GM12878 (cell line): ENCODE results near the gene PHACTR3. TPM values are rescaled to one million over a fixed set of nuclear protein-coding genes. Genes with fewer than 3 reads are reported as not detected.

Experiments used
- ATAC-seq: fragments of 200-7000 bp; cut with Tn5 transposase; 3 replicates; pipeline ENCODE4 v1.9.1; 2020; ENCODE audit warnings: mild to moderate bottlenecking, moderate library complexity
- BruUV-seq: library from RNA; stranded (reverse); fragments of 400-500 nt; replicated peaks from 2 replicates; lab custom pipeline; 2021; lab: Mats Ljungman, UMichigan
- CTCF ChIA-PET: fragments of 300-600 bp; sonication (Branson Sonifier 250); formaldehyde crosslinking; extraction: SDS; loops from one replicate; lab custom pipeline; 2021; ENCODE audit warnings: inconsistent platforms; lab: Yijun Ruan, JAX
- POLR2A ChIA-PET: fragments of 350-600 bp; formaldehyde crosslinking; extraction: SDS; loops from one replicate; lab custom pipeline; 2021; ENCODE audit warnings: inconsistent platforms; lab: Charles Lee
- RAD21 ChIA-PET: fragments of 300-600 bp; sonication (Branson Sonifier 250); formaldehyde crosslinking; loops from one replicate; lab custom pipeline; 2023; ENCODE audit warnings: antibody characterized with exemption; ENCODE audit not compliant: unreplicated experiment; lab: Charles Lee
- SMC1A ChIA-PET: fragments of 300-600 bp; sonication (Branson Sonifier 250); formaldehyde crosslinking; loops from one replicate; lab custom pipeline; 2023; ENCODE audit not compliant: unreplicated experiment, uncharacterized antibody; lab: Charles Lee
- DNase-seq: peaks from one replicate; pipeline ENCODE4 v3.0.0-alpha.2; 2011; ENCODE audit warnings: low read depth, low spot score
- FAIRE-seq: peaks from 3 replicates; lab custom pipeline; 2011; peaks lifted over from hg19 to GRCh38; lab: Jason Lieb, UNC
- H2AFZ ChIP-seq: 2 replicates; pipeline ENCODE4 v1.6.0; 2011; ENCODE audit warnings: low read depth, low read length, control low read depth; ENCODE audit not compliant: control insufficient read depth
- H3K27ac ChIP-seq: 2 replicates; pipeline ENCODE4 v1.5.1; 2011; ENCODE audit warnings: control low read depth; ENCODE audit not compliant: control insufficient read depth, insufficient read depth
- H3K27me3 ChIP-seq, 2 experiments: replicated peaks in 1 of 2; 2 replicates each; pipeline versions ENCODE4 v1.6.0 to v1.6.1; 2011; ENCODE audit warnings: low read length in 1 of 2; ENCODE audit not compliant: control insufficient read depth in 2 of 2, insufficient read depth in 2 of 2
- H3K36me3 ChIP-seq, 2 experiments: 2 replicates each; pipeline ENCODE4 v1.5.1; 2011; ENCODE audit warnings: low read length in 1 of 2; ENCODE audit not compliant: control insufficient read depth in 2 of 2, insufficient read depth in 2 of 2
- H3K4me1 ChIP-seq: 2 replicates; pipeline ENCODE4 v1.6.1; 2011; ENCODE audit warnings: mild to moderate bottlenecking, low read length, moderate library complexity, mixed read lengths; ENCODE audit not compliant: control insufficient read depth, insufficient read depth
- H3K4me2 ChIP-seq: 2 replicates; pipeline ENCODE4 v1.6.0; 2011; ENCODE audit warnings: control low read depth; ENCODE audit not compliant: control insufficient read depth, insufficient read depth
- H3K4me3 ChIP-seq: fragments of 200-600 bp; sonication (generic); 2 replicates; pipeline ENCODE4 v1.5.1; 2016
- H3K79me2 ChIP-seq: 2 replicates; pipeline ENCODE4 v1.6.0; 2011; ENCODE audit warnings: low read length; ENCODE audit not compliant: control insufficient read depth, insufficient read depth
- H3K9ac ChIP-seq: 2 replicates; pipeline ENCODE4 v1.8.0; 2011; ENCODE audit warnings: low read length, control low read depth, mixed read lengths; ENCODE audit not compliant: control insufficient read depth, insufficient read depth
- H3K9me3 ChIP-seq: replicated peaks from 3 replicates; pipeline ENCODE4 v1.5.1; 2011; ENCODE audit warnings: mild to moderate bottlenecking, low read length; ENCODE audit not compliant: control insufficient read depth, insufficient read depth
- H4K20me1 ChIP-seq: 2 replicates; pipeline ENCODE4 v1.6.0; 2011; ENCODE audit not compliant: control insufficient read depth, insufficient read depth
- CEBPZ ChIP-seq: fragments of 150-350 bp; IDR thresholded peaks from 2 replicates; pipeline ENCODE4 v1.6.1; 2016; ENCODE audit warnings: low read depth, low read length
- E4F1 ChIP-seq: fragments of 450-650 bp; IDR thresholded peaks from 2 replicates; pipeline ENCODE4 v1.6.1; 2018; ENCODE audit warnings: borderline replicate concordance, mild to moderate bottlenecking; ENCODE audit not compliant: partially characterized antibody
- EZH2 ChIP-seq: IDR thresholded peaks from 2 replicates; pipeline ENCODE4 v1.6.1; 2012; ENCODE audit warnings: low read depth, mild to moderate bottlenecking, control low read depth, inconsistent platforms, low read length, borderline replicate concordance; ENCODE audit not compliant: control insufficient read depth
- FOXK2 ChIP-seq: fragments of 450-650 bp; IDR thresholded peaks from 2 replicates; pipeline ENCODE4 v1.6.1; 2017; ENCODE audit warnings: mild to moderate bottlenecking, moderate library complexity
- IRF4 ChIP-seq: IDR thresholded peaks from 2 replicates; pipeline ENCODE4 v1.6.1; 2011; ENCODE audit warnings: low read depth, low read length
- KLF5 ChIP-seq: fragments of 450-650 bp; IDR thresholded peaks from 2 replicates; pipeline ENCODE4 v1.6.1; 2014; ENCODE audit warnings: mild to moderate bottlenecking; ENCODE audit not compliant: partially characterized antibody
- NFYB ChIP-seq: IDR thresholded peaks from 2 replicates; pipeline ENCODE4 v1.6.1; 2011; ENCODE audit warnings: low read depth, mild to moderate bottlenecking, low read length, improper control_type of control experiment, moderate library complexity; ENCODE audit not compliant: insufficient read depth
- REST ChIP-seq: IDR thresholded peaks from 2 replicates; pipeline ENCODE4 v1.6.1; 2012; ENCODE audit warnings: mild to moderate bottlenecking, low read depth, low read length
- RFX5 ChIP-seq: IDR thresholded peaks from 2 replicates; pipeline ENCODE4 v1.6.1; 2011; ENCODE audit warnings: low read depth, low read length, improper control_type of control experiment
- SMARCA5 ChIP-seq: fragments of 450-650 bp; IDR thresholded peaks from 2 replicates; pipeline ENCODE4 v1.6.1; 2017; ENCODE audit warnings: mild to moderate bottlenecking
- SREBF2 ChIP-seq: IDR thresholded peaks from 2 replicates; pipeline ENCODE4 v1.6.1; 2012; ENCODE audit warnings: mild to moderate bottlenecking, low read length
- TARDBP ChIP-seq: IDR thresholded peaks from 2 replicates; pipeline ENCODE4 v1.6.1; 2016; ENCODE audit warnings: borderline replicate concordance
- ZZZ3 ChIP-seq: IDR thresholded peaks from 2 replicates; pipeline ENCODE4 v1.6.1; 2011; ENCODE audit warnings: low read depth; ENCODE audit not compliant: control insufficient read depth, insufficient read length
- WGBS: methylation state at CpG from one replicate; pipeline ENCODE4 v1.1.6; 2016; ENCODE audit warnings: low lambda C conversion rate; ENCODE audit not compliant: insufficient replicate concordance, insufficient coverage; ENCODE audit errors: missing lambda C conversion rate; 5-methylcytosine and 5-hydroxymethylcytosine counted together
- in situ Hi-C: fragments of 300-500 bp; cut with MboI; formaldehyde crosslinking; loops from 9 replicates; pipeline ENCODE4 v1.14.3; 2018; ENCODE audit warnings: mixed read lengths
- intact Hi-C: fragments of 100-400 bp; cut with micrococcal nuclease; formaldehyde crosslinking; loops from one replicate; pipeline ENCODE4 v1.14.2; 2022; ENCODE audit not compliant: unreplicated experiment
- polyA plus RNA-seq, 11 experiments: library from polyadenylated mRNA; depleted of rRNA in 4 of 11; unstranded in 6 of 11; stranded (reverse) in 5 of 11; fragments of >200 nt; fragmentation: Nextera tagmentation in 4 of 11; fragmentation: Illumina TruSeq in 1 of 11; extraction: Ambion mirVana in 4 of 11; extraction: Trizol in 1 of 11; gene quantifications; 1 replicate in 1 of 11; 2 replicates in 10 of 11; pipeline versions ENCODE4 v1.2.1 to v1.2.3, GENCODE V29; 2011 to 2016; ENCODE audit warnings: inconsistent platforms in 2 of 11, missing spikeins in 2 of 11, low read depth in 1 of 11
- total RNA-seq, 4 experiments: library from RNA; depleted of rRNA in 3 of 4; stranded (reverse); fragments of >200 nt in 3 of 4; fragmentation: Illumina TruSeq in 1 of 4; extraction: Trizol in 1 of 4; gene quantifications; 2 replicates each; pipeline versions ENCODE4 v1.2.1 to v1.2.3, GENCODE V29; 2013 to 2021

PHACTR3 gene
- total and polyA plus RNA-seq, 10 of the 15 experiments (the other 5 are each of a cell fraction or from before 2014, with no cell fraction given) = 0.17 to 2.7 (median 0.27) TPM; not detected in 1

GRCh38 chr20:59884494-59884893, 280.2 kb downstream of the PHACTR3 start (continued):
- TF ChIP-seq CEBPZ (no peak), SMARCA5 (no peak), KLF5 (no peak), RFX5 (no peak), ZZZ3 (no peak), NFYB (no peak), EZH2 (no peak)

- 43% methylated on average over 1 of the region's 1 CpG for WGBS
- ChIA-PET CTCF (interaction anchor here (0.8 kb wide), 1 partner anchor 8 kb away, joined by 3 read pairs; no protein-coding TSS in a partner anchor), SMC1A (no interaction called here), RAD21 (no interaction called here), POLR2A (no interaction called here)
- Histone ChIP-seq H3K79me2 (no peaks in the 10 kb centered on the region), H3K9me3 (no peaks in the 10 kb centered on the region), H3K27me3 (no peaks in the 10 kb centered on the region), H3K9ac (no peak overlapping the region), H3K4me1 (no peaks in the 10 kb centered on the region; the same call in 1 of the 2 replicates), H2AFZ (no peak overlapping the region), H3K4me2 (no peak overlapping the region), H3K36me3 (no peaks in the 10 kb centered on the region), H3K4me3 (no peak overlapping the region), H3K27ac (no peak overlapping the region), H4K20me1 (no peaks in the 10 kb centered on the region)
- in situ Hi-C loops = no loop called here
- intact Hi-C loops = no loop called here
- no peak for FAIRE-seq
- no peak for DNase-seq
- BruUV-seq = no TSS peak
- ATAC-seq = no peak
- no peak for TF ChIP-seq TARDBP
- TF ChIP-seq REST = no peak
- TF ChIP-seq E4F1 = no peak
- no peak for TF ChIP-seq FOXK2
- TF ChIP-seq IRF4 = no peak
- no peak for TF ChIP-seq SREBF2
These were observed 283.7 kb downstream of the PHACTR3 start for GRCh38 chr20:59888050-59888449.
